Tibial nerve (tissue), 4 donors: Measurements from ENCODE around the gene IGHMBP2. TPM values are rescaled to one million over a fixed set of nuclear protein-coding genes. Genes with fewer than 3 reads are reported as not detected.

Experiments used
- DNase-seq, 2 donors: peaks; one replicate each; pipeline ENCODE4 v3.0.0-alpha.2; 2019; ENCODE audit warnings: low spot score in 2 of 2
- H3K27ac ChIP-seq, 4 donors: fragments of 200-600 bp; sonication (generic) in 3 of 4; one replicate each; pipeline ENCODE4 v1.5.1; 2017 to 2019; ENCODE audit warnings: mild to moderate bottlenecking in 1 of 4
- H3K27me3 ChIP-seq, 2 donors: fragments of 200-600 bp; sonication (generic) in 1 of 2; one replicate each; pipeline versions ENCODE4 v1.5.1 to v1.6.0; 2017 to 2019
- H3K36me3 ChIP-seq, 3 donors: fragments of 200-600 bp; sonication (generic); one replicate each; pipeline ENCODE4 v1.5.1; 2018 to 2019
- H3K4me1 ChIP-seq, 4 donors: fragments of 200-600 bp; sonication (generic) in 3 of 4; one replicate each; pipeline ENCODE4 v1.5.1; 2017 to 2019
- H3K4me3 ChIP-seq, 4 donors: fragments of 200-600 bp; sonication (generic) in 3 of 4; one replicate each; pipeline ENCODE4 v1.5.1; 2017 to 2019; ENCODE audit warnings: mild to moderate bottlenecking in 1 of 4, moderate library complexity in 1 of 4
- H3K9me3 ChIP-seq, 4 donors: fragments of 200-600 bp; sonication (generic) in 3 of 4; one replicate each; pipeline ENCODE4 v1.5.1; 2017 to 2019
- EP300 ChIP-seq, 2 donors: sonication (generic); formaldehyde crosslinking; IDR thresholded peaks; one replicate each; pipeline ENCODE4 v1.6.1; 2017; ENCODE audit warnings: antibody characterized with exemption in 2 of 2, mild to moderate bottlenecking in 1 of 2
- POLR2A ChIP-seq, 2 donors: fragments of 450-650 bp; IDR thresholded peaks; one replicate each; pipeline ENCODE4 v1.6.1; 2017; ENCODE audit warnings: antibody characterized with exemption in 2 of 2, mild to moderate bottlenecking in 2 of 2, moderate library complexity in 2 of 2
- WGBS, 2 donors: methylation state at CpG; one replicate each; pipeline ENCODE4 v1.1.5; 2018; 5-methylcytosine and 5-hydroxymethylcytosine counted together
- total RNA-seq, 4 donors: library from RNA; depleted of rRNA; stranded (reverse); fragments of >200 nt; gene quantifications; one replicate each; pipeline ENCODE4 v1.1.0, GENCODE V29; 2016
- TF ChIP-seq, protein P1 (sequence below), 5 experiments: fragments of 200-600 bp in 3 of 5; fragments of 450-650 bp in 2 of 5; sonication (generic) in 3 of 5; IDR thresholded peaks; one replicate each; pipeline ENCODE4 v1.5.1; 2016 to 2019; ENCODE audit warnings: antibody characterized with exemption in 5 of 5, mild to moderate bottlenecking in 3 of 5, moderate library complexity in 2 of 5

IGHMBP2 gene
- total RNA-seq, 4 donors from 2014 or later, result 12.9 to 29.4 (median 22.3) TPM

GRCh38 chr11:68890490-68891231, 13.0 kb upstream of the IGHMBP2 start:
- WGBS, 2 donors, result 45 to 51% methylated on average over 17 of the region's 17 CpGs
- peak; percentile 50 to 88 for TF ChIP-seq EP300 (IDR thresholded peaks at IDR 0.05)
- TF ChIP-seq, protein P1, sequence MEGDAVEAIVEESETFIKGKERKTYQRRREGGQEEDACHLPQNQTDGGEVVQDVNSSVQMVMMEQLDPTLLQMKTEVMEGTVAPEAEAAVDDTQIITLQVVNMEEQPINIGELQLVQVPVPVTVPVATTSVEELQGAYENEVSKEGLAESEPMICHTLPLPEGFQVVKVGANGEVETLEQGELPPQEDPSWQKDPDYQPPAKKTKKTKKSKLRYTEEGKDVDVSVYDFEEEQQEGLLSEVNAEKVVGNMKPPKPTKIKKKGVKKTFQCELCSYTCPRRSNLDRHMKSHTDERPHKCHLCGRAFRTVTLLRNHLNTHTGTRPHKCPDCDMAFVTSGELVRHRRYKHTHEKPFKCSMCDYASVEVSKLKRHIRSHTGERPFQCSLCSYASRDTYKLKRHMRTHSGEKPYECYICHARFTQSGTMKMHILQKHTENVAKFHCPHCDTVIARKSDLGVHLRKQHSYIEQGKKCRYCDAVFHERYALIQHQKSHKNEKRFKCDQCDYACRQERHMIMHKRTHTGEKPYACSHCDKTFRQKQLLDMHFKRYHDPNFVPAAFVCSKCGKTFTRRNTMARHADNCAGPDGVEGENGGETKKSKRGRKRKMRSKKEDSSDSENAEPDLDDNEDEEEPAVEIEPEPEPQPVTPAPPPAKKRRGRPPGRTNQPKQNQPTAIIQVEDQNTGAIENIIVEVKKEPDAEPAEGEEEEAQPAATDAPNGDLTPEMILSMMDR (IDR thresholded peaks at IDR 0.05), result no peak
- Histone ChIP-seq H3K9me3 (no peaks in the 10 kb centered on the region), H3K27me3 (no peaks in the 10 kb centered on the region), H3K4me3 (no peak overlapping the region), H3K36me3 (peaks cover 0 to 60% (median 2%) of the 10 kb centered on the region in 3 donors), H3K4me1 (peaks cover 0 to 22% (median 12%) of the 10 kb centered on the region in 4 donors), H3K27ac (peak overlapping the region; percentile 49 to 91 (median 77))
- peak; percentile 84 to 89 for DNase-seq

DNA sequence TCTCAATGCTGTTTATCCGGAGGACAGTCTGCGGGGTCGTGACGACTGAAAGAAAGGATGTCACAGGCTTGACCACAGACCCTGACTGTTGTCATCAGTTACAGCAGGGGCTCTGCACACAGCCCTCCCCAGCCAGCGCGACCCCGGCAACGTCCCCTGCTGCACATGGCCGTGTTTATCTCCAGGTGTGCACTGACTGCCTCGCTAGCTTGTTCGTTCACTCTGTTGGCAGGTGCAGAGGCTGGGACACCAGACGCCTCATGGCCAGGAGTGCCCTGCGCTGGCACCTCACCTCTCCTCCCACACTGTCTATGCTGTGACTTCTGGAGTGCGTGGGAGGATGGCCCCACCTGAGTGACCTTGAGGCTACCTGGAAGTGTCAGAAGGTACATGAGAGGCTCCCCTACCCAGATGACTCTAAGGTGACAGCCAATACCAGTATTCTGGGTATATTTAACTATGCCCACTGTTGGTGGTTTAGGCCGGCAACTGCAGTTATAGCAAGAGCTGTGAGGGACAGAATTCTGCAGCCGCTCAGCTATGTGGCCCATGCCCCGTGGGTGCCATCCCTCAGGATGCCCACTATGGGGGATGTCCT, 12.2 kb upstream of the IGHMBP2 start:
- no peak overlapping the region for H3K4me3 ChIP-seq
- H3K4me1 ChIP-seq, result peaks cover 0 to 22% (median 12%) of the 10 kb centered on the region in 4 donors
- no peak for DNase-seq
- TF ChIP-seq, protein P1 (IDR thresholded peaks at IDR 0.05), result no peak
- no peak for TF ChIP-seq POLR2A (IDR thresholded peaks at IDR 0.05)
- TF ChIP-seq EP300 (IDR thresholded peaks at IDR 0.05), result no peak
- WGBS, 2 donors, result 74 to 76% methylated on average over 16 to 17 of the region's 17 CpGs
- H3K9me3 ChIP-seq, result no peaks in the 10 kb centered on the region
- peak overlapping the region in 3 of 4 donors; percentile 35 to 91 (median 86) for H3K27ac ChIP-seq
- H3K27me3 ChIP-seq, result no peaks in the 10 kb centered on the region
- peaks cover 0 to 68% (median 8%) of the 10 kb centered on the region in 3 donors for H3K36me3 ChIP-seq

DNA sequence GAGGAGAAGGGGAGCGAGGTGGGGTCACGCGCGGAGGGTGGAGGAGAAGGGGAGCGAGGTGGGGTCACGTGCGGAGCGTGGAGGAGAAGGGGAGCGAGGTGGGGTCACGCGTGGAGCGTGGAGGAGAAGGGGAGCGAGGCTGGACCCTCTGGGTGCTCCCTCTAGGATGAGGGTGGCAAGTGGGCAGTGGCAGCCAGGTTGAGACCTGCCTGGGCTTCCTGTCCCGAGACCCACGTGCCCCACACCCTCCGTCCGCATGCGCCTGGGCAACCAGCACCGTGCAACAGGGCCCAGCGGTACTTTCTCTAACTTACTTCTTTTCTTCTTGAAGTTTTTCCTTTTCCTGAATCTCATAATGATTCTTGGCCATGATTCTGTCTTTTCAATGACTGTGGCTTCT, 11.1 kb upstream of the IGHMBP2 start:
- Histone ChIP-seq H3K36me3 (peaks cover 0 to 79% (median 19%) of the 10 kb centered on the region in 3 donors), H3K9me3 (no peaks in the 10 kb centered on the region), H3K4me1 (peaks cover 0 to 22% (median 12%) of the 10 kb centered on the region in 4 donors), H3K27ac (peak overlapping the region in 1 of 4 donors; percentile 29), H3K27me3 (no peaks in the 10 kb centered on the region), H3K4me3 (no peak overlapping the region)
- DNase-seq, result no peak
- 90 to 96% methylated on average over 16 to 20 of the region's 20 CpGs for WGBS, 2 donors
- no peak for TF ChIP-seq POLR2A (IDR thresholded peaks at IDR 0.05)
- TF ChIP-seq, protein P1 (IDR thresholded peaks at IDR 0.05), result no peak
- no peak for TF ChIP-seq EP300 (IDR thresholded peaks at IDR 0.05)

DNA sequence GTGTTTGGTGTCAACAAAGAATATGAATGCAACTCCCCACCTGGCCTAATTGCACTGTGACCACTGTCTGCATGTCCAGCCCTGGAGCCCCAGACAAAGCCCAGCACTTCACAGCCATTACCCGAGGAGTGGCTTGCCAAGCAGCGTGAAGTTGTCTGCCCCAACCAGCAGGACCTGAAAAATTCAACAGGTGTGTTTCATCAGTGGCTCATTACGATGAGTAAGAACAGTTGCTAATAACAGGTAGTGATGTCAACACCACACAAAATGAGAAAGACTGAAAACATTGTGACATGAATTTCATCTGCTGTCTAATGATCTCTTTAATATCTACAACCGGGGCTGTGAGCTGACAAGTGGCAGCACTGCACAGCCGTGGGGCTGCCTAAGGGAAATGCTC, 10.4 kb upstream of the IGHMBP2 start:
- 89 to 98% methylated on average over 5 of the region's 5 CpGs for WGBS, 2 donors

More for the DNA sequence above, 10.4 kb upstream of the IGHMBP2 start:
- H3K9me3 ChIP-seq, result no peaks in the 10 kb centered on the region
- H3K27ac ChIP-seq, result no peak overlapping the region
- no peaks in the 10 kb centered on the region for H3K27me3 ChIP-seq
- no peak overlapping the region for H3K4me3 ChIP-seq
- peaks cover 0 to 87% (median 21%) of the 10 kb centered on the region in 3 donors for H3K36me3 ChIP-seq
- no peak for TF ChIP-seq EP300 (IDR thresholded peaks at IDR 0.05)
- TF ChIP-seq, protein P1 (IDR thresholded peaks at IDR 0.05), result no peak
- no peak for TF ChIP-seq POLR2A (IDR thresholded peaks at IDR 0.05)
- H3K4me1 ChIP-seq, result peaks cover 0 to 22% (median 12%) of the 10 kb centered on the region in 4 donors
- no peak for DNase-seq
